NCI-H1092 treated with DMSO at 0.1 percent for 48 hours (cell line): ENCODE data around the gene TBC1D14.

Experiments
- DNase-seq: peaks from one replicate; lab custom pipeline; 2025; lab: John Stamatoyannopoulos, UW

TBC1D14 gene

GRCh38 chr4:6929812-6930464 lies 20.3 kb downstream of the TBC1D14 start:
- DNase-seq, result no peak

GRCh38 chr4:6932475-6932874 lies 22.8 kb downstream of the TBC1D14 start:
- DNase-seq, result no peak

GRCh38 chr4:6932918-6933317 lies 23.3 kb downstream of the TBC1D14 start:
- DNase-seq, result no peak

GRCh38 chr4:6933691-6934430 lies 24.2 kb downstream of the TBC1D14 start:
- no peak for DNase-seq

GRCh38 chr4:6935965-6936364 lies 26.3 kb downstream of the TBC1D14 start:
- no peak for DNase-seq

GRCh38 chr4:6937201-6937600 lies 27.6 kb downstream of the TBC1D14 start:
- DNase-seq, result no peak

GRCh38 chr4:6937754-6938153 lies 28.1 kb downstream of the TBC1D14 start:
- no peak for DNase-seq

- no peak for DNase-seq
Measured at GRCh38 chr4:6938237-6938636, 28.6 kb downstream of the TBC1D14 start.

GRCh38 chr4:6938647-6939271 lies 29.1 kb downstream of the TBC1D14 start:
- DNase-seq, result no peak

GRCh38 chr4:6939761-6940743 lies 30.4 kb downstream of the TBC1D14 start:
- DNase-seq, result no peak

GRCh38 chr4:6940744-6941137 lies 31.1 kb downstream of the TBC1D14 start:
- no peak for DNase-seq

- no peak for DNase-seq
Measured at GRCh38 chr4:6941796-6942195, 32.2 kb downstream of the TBC1D14 start.

- DNase-seq, result no peak
Measured at GRCh38 chr4:6942238-6942800, 32.7 kb downstream of the TBC1D14 start.

GRCh38 chr4:6943012-6943884 lies 33.6 kb downstream of the TBC1D14 start:
- DNase-seq, result no peak

- no peak for DNase-seq
Measured at GRCh38 chr4:6943885-6944225, 34.2 kb downstream of the TBC1D14 start.

GRCh38 chr4:6944301-6945051 lies 34.9 kb downstream of the TBC1D14 start:
- DNase-seq, result no peak

- no peak for DNase-seq
Measured at GRCh38 chr4:6945052-6945409, 35.4 kb downstream of the TBC1D14 start.

GRCh38 chr4:6946497-6946896 lies 36.9 kb downstream of the TBC1D14 start:
- no peak for DNase-seq

- no peak for DNase-seq
Measured at GRCh38 chr4:6948134-6948460, 38.5 kb downstream of the TBC1D14 start.

GRCh38 chr4:6951880-6952381 lies 42.3 kb downstream of the TBC1D14 start:
- no peak for DNase-seq
